GM18505 (cell line): Measurements from ENCODE around the gene RAX2.

Source experiments
- ATAC-seq: cut with Tn5 transposase; IDR thresholded peaks from one replicate; pipeline ENCODE4 v1.9.1; 2021; ENCODE audit not compliant: unreplicated experiment
- POLR2A ChIP-seq: IDR thresholded peaks from 4 replicates; pipeline ENCODE4 v1.6.1; 2011; ENCODE audit warnings: borderline replicate concordance; ENCODE audit not compliant: insufficient read depth, insufficient read length; ENCODE audit errors: extremely low read depth

The RAX2 gene

DNA sequence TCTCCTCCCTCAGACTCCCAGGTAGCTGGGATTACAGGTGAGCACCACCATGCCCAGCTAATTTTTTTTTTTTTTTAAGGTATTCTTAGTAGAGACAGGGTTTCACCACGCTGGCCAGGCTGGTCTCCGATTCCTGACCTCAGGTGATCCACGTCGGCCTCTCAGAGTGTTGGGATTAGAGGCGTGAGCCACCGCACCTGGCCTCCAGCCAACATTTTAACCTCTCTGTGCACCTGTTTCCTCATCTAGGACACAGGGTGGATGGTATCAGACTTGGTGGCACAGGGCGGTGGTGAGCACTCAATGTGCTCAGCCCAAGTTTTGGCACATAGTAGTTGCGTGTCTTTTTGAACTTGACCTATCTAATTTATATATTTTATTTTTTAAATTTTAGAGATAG lies 23.1 kb downstream of the RAX2 start:
- TF ChIP-seq POLR2A = no peak
- no peak for ATAC-seq

DNA sequence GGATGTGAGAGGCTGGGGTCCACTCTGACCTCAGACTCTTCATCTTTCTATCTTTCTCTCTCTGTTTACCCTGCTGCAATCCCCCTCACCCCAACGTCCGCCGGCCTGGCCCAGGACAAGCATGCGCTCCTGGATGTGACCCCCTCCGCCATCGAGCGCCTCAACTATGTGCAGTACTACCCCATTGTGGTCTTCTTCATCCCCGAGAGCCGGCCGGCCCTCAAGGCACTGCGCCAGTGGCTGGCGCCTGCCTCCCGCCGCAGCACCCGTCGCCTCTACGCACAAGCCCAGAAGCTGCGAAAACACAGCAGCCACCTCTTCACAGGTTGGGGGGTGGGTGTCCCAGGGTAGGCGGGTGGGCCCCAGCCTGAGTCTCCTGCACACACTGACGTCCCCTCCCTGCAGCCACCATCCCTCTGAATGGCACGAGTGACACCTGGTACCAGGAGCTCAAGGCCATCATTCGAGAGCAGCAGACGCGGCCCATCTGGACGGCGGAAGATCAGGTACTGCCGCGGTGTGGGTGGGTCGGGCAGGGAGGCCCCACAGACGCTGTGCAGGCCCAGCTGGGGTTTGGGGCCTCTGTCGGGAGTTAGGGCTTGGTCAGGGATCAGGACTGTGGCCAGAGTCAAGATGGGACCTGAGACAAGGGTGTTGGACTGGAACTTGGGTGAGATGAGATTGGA lies 25.5 kb downstream of the RAX2 start:
- no peak for ATAC-seq
- no peak for TF ChIP-seq POLR2A

DNA sequence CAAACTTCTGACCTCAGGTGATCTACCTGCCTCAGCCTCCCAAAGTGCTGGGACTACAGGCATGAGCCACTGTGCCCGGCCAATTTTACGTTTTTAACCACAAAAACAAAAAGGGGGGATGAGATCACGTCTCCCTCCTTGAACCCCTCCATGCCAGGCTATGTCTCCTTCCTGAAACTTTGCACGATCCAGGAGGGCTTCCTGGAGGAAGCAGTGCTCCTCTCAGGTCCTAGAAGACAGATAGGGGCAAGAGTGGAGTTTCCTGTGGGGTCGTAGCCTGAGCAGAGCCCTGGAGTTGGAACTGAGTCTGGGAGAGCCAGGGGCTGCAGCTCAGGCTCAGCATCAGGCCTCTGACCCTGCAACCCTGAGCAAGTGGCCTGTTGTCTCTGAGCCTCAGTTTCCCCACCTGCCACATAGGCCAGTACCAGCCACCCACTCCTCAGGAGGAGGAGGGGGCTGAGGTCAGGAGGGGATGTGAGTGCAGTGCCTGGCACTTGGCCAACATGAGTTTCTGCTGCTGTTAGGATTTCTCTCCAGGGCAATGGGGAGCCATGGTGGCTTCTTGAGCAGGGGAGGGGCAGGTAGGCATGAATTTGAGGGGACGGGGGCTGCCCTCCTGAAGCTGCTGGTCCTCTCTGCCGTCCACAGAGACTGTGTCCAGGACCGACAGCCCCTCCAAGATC lies 26.5 kb downstream of the RAX2 start:
- ATAC-seq = no peak

DNA sequence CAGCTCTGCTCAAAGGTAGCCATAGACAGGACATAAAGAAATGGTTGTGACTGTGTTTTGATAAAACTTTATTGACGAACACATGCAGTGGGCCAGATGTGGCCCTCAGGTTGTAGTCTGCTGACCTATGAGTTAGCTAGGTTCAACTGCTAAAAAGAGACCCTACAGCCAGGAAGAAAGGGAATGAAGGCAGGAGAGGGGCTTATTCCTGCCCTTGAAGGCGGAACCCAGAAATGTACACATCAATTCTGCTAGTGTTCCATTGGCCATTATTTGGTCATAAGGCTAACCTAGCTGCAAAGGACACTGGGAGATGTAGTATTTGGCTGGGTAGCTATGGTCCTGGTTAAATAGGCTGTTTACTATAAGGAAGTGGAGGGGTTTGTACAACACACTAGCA lies 28.5 kb downstream of the RAX2 start:
- ATAC-seq = no peak
- no peak for TF ChIP-seq POLR2A

More for the DNA sequence above, 26.5 kb downstream of the RAX2 start:
- no peak for TF ChIP-seq POLR2A

DNA sequence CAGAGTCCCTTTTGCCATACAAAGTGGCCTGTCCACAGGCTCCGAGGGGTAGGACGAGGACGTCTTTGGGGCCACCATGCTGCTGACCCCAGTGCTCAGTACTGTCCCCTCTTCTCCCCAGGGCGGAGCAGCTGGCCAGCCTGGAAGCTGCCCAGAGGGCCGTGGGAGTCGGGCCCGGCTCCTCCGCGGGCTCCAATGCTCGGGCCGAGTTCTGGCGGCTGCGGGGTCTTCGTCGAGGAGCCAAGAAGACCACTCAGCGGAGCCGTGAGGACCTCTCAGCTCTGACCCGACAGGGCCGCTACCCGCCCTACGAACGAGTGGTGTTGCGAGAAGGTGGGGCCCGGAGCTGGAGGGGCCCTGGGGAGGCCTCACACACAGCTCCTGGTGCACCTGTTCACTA lies 31.6 kb downstream of the RAX2 start:
- no peak for ATAC-seq
- no peak for TF ChIP-seq POLR2A

DNA sequence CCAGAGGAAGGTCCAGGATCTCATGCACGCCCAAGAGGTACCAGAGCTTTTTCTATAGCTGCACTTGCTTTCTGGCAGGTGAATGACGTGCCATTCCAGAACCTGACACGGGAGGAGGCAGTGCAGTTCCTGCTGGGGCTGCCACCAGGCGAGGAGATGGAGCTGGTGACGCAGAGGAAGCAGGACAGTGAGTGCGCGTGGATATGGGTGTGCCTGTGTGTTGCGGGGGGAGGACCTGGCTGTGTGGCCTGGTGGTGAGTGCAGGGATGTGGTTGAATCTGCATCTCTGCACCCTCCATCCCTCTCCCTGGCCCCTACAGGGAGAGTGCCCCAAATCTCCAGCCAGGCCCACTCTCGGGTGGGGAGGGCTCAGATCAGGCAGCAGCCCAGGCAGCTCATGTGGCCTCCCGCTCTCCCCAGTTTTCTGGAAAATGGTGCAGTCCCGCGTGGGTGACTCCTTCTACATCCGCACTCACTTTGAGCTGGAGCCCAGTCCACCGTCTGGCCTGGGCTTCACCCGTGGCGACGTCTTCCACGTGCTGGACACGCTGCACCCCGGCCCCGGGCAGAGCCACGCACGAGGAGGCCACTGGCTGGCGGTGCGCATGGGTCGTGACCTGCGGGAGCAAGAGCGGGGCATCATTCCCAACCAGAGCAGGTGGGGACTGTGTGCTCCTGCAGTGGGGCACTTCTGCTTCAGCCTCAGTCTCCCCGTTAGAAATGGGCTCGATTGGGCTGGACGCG lies 33.4 kb downstream of the RAX2 start:
- no peak for TF ChIP-seq POLR2A
- ATAC-seq = no peak

DNA sequence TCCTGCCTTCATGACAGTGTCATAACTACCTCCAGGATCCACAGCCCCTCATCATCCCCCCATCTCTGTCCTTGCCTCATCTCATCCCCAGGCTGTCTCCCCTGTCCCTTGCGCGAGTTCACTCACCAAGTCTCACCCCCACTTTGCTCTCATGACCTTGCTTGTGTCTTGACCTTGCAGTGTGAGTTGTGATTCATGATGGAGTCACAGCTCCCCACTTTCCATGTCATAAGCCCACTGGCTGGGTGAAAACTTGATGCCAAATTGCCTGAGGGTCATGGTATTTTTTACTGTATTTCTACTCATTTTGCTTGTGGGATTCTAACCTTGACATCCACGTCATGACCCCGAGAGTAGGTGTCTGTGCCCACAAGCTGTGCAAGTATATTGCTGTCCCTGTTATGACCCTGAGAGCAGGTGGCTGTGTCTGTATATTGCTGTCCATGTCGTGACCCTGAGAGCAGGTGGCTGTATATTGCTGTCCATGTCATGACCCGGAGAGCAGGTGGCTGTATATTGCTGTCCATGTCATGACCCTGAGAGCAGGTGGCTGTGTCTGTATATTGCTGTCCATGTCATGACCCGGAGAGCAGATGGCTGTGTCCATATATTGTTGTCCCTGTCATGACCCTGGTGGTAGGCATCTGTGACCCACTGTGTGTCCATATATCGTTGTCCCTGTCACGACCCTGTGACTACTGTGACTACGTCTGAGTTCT lies 34.4 kb downstream of the RAX2 start:
- ATAC-seq = no peak
- TF ChIP-seq POLR2A = no peak

DNA sequence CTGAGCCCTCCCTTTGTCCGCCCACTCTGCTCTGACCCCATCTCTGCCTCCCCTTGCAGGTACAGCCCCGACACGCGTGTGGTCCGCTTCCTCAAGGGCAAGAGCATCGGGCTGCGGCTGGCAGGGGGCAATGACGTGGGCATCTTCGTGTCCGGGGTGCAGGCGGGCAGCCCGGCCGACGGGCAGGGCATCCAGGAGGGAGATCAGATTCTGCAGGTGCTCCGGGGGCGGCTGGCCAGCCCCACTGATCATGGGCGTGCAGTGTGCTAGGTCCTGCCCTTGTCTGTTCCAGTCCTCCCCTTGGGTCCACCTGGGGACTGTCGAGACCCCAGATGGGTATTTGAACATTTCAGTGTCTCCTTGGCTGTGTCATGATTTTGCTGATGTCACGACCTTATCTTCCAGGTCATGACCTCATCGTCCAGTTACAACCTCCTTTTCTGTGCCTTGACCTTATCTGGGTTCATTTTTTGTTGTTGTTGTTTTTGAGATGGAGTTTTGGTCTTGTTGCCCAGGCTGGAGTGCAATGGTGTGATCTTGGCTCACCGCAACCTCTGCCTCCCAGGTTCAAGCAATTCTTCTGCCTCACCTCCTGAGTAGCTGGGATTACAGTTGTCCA lies 35.8 kb downstream of the RAX2 start:
- no peak for ATAC-seq

DNA sequence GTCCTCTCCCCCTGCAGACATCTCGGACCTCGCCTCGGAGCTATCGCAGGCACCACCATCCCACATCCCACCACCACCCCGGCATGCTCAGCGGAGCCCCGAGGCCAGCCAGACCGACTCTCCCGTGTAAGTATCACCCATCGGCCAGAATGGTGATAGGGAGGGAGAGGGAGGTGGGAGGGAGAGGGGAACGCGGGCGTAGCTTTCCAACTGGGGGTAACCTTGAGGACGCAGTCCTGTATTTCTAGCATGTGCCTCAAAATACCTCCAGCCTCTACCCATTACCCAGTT lies 37.8 kb downstream of the RAX2 start:
- TF ChIP-seq POLR2A = no peak
- ATAC-seq = no peak

More for the DNA sequence above, 35.8 kb downstream of the RAX2 start:
- TF ChIP-seq POLR2A = no peak

DNA sequence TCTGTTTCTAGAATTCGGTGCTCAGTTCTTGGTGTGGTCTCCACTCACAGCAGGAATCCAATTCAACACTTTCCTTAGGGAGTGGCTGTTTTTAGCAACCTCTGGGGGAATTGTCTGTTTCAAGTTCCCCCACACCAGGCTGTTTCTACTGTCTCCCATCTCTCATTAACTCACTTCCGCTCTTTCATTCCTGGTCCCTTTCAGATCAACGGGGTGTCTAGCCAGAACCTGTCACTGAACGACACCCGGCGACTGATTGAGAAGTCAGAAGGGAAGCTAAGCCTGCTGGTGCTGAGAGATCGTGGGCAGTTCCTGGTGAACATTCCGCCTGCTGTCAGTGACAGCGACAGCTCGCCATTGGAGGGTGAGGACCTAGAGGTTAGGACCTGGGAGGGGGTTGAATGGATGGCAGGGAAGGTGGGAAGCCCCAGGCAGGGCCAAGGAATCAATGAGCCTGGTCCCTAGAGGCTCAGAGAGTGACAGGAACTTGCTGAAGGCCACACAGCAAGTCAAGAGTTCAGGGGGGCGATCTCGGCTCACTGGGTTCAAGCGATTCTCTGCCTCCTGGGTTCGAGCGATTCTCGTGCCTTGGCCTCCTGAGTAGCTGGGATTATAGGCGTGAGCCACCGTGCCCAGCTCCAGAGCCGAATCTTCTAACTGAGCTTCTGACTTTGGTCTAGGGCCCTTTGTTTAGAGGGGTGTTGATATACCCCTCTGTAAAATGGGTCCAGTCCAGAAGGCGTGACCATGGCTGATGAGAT lies 38.3 kb downstream of the RAX2 start:
- TF ChIP-seq POLR2A = no peak
- no peak for ATAC-seq

DNA sequence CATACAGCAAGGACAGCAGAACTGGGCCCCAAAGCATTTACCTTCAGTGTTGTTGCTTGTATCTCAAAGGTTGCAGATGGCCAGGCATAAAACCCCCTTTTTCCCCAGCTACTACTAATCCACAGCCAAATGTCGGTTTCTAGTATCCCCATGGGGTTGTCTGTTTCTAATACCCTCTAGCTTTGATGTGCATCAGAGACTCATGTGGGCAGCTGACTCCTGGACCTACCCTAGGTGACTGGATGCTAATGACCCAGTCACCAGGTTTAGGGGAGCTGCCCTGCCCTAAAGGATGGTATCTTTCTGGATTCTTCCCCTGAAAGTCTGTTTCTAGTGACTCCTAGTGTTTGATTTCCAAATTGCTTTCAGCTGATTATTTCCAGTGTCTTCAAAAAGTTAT lies 39.9 kb downstream of the RAX2 start:
- TF ChIP-seq POLR2A = no peak
- no peak for ATAC-seq

DNA sequence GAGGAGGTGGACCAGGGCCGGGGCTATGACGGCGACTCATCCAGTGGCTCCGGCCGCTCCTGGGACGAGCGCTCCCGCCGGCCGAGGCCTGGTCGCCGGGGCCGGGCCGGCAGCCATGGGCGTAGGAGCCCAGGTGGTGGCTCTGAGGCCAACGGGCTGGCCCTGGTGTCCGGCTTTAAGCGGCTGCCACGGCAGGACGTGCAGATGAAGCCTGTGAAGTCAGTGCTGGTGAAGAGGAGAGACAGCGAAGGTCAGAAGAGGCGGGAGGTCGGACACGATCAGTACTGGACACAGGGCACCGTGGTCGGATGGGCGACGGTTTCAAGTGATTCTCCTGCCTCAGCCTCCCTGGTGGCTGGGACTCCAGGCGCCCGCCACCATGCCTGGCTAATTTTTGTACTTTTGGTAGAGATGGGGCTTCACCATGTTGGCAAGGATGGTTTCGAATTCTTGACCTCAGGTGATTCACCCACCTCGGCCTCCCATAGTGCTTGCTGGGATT lies 41.5 kb downstream of the RAX2 start:
- no peak for ATAC-seq
- no peak for TF ChIP-seq POLR2A
